Activated gamma-delta T cell treated with anti-CD3 and anti-CD28 coated beads, Interleukin-2, amount 50 U/mL, for 16 hours (primary cell): ENCODE measurements around the gene CABP2.
"Not testable (repeated sequence)": the region's sequence is repeated elsewhere in the genome, so short reads cannot be mapped to it uniquely, and the experiment has no call there.

ENCODE experiments used
- DNase-seq: peaks from one replicate; pipeline ENCODE4 v3.0.0-alpha.2; 2020; ENCODE audit warnings: low read depth

The CABP2 gene

DNA sequence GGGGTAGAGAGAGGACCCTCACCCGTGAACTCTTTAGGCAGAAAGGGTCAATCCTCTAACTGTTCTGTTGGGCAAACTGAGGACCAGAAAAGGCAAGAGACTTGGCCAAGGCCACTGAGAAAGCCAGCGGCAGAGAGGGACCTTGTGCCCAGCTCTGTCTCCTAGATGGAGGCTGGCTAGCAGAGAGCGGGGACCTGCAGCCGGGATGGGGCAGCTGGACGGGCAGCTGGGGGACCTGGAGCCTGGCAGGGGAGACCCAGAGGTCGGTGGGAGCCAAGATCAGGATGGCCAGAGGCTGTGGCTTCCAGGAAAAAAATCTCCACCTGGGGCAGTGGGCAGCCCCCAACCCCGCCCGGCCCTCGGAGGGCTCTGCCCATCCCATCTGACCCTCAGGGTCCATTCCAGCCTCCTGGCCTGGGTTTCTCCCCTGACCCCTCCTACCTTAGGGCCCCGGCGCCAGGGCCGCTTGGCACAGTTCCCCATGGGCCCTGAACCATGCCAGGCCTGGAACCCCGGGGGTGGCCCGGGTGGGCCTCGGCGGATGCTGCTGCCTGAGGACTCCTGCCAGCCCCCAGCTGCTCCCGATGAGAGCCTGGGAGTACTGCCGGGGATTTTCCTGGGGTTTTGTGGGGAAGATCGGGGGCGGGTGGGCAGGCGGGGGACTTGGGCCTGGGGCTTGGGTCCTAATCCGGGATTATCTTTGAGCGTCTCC lies at the start of gene CABP2:
Gene CABP2 (minus strand): TSS at position 603 of the 712 bp plus-strand sequence. CDS start 120 bp downstream, at position 483.
- no peak for DNase-seq

DNA sequence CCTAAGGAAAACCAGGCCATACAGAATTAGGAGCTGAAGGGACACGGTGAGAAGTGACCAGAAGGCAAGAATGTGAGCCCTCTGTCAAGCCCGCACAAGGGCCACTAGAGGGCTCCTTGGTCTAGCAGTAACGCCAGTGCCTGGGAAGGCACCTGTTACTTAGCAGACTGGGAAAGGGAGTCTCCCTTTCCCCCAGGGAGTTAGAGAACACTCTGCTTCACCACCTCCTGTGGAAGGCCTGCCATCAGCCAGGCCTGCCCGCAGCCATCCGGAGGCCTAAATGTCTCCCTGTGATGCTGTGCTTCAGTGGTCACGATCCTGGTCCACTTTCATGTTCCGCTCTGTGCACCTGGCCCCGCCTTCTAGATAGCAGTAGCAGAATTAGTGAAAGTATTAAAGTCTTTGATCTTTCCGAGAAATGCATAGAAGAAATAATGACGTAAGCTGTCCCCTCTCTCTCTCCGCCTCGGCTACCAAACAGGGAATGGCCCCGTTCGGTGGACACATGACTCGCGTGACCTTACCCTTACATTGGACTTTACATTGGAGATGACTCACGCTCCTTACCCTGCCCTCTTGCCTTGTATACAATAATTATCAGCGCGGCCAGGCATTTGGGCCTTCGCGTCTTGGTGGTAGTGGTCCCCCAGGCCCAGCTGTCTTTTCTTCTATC lies 49.6 kb upstream of the CABP2 start:
- DNase-seq, result no peak

DNA sequence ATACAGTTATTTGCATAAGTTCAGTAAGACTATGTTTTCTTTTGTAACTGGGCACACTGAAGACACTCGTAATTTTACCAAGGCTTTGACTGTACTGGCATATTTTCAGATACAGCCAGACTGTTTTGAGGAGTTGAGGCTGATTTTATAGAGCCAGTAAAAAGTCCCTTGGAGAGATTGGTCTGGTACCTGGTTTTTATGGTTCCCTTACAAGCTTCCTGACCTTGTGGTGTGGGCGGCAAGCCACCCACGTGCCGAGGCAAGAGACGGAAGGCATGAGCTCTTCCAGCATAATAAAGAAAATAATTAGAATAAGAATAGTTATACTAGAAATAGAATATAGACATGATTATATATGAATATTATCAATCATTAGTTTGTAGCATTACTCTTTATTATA lies 49.1 kb upstream of the CABP2 start:
- DNase-seq, result no peak

DNA sequence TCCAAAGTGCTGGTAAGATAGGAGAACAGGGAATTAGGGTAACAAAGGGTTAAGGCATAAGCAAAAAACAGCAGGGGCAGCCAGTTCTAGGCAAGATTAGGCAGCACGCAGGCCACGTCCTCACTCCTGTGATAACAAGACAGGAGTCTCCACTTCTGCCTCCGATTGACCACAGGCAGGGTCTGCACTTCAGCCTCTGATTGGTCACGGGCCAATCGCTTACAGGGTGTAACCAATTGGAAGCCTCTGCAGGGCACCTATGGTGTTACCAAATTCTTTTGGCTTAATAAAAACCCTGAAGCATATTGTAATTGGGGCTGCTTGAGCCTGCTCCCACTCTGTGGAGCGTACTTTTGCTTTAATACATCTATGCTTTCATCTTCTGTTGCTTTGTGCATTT lies 48.2 kb upstream of the CABP2 start:
- no peak for DNase-seq

DNA sequence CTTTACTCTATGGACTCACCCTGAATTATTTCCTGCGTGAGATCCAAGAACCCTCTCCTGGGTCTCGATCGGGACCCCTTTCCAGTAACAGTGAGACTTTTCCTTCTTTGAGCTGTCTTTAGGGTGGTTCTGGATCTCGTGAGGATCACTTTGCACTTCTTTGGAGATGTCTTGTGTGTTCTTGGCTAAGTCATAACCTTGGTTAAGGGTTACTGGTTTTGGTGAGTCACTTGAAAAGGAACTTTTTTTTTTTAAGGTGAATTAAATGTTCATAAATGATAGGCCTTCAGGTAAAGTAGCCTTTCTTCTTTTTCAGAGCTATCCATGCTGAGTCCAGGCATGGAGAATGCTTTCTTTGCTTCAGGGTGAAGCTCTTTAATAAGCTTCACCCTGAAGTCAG lies 41.0 kb upstream of the CABP2 start:
- no peak for DNase-seq

DNA sequence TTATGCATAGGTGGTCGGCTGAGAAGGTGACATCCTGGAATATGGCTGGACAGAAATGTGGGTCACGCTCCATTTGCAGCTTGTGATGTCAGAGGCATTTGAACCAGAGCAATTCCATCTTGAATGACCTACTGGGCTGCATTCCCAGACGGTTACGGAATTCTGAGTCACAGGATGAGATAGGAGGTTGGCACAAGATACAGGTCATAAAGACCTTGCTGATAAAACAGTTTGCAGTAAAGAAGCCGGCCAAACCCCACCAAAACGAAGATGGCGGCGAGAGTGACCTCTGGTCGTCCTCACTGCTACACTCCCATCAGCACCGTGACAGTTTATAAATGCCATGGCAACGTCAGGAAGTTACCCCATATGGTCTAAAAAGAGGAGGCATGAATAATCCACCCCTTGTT lies 40.5 kb upstream of the CABP2 start:
- DNase-seq, result not testable (repeated sequence)

DNA sequence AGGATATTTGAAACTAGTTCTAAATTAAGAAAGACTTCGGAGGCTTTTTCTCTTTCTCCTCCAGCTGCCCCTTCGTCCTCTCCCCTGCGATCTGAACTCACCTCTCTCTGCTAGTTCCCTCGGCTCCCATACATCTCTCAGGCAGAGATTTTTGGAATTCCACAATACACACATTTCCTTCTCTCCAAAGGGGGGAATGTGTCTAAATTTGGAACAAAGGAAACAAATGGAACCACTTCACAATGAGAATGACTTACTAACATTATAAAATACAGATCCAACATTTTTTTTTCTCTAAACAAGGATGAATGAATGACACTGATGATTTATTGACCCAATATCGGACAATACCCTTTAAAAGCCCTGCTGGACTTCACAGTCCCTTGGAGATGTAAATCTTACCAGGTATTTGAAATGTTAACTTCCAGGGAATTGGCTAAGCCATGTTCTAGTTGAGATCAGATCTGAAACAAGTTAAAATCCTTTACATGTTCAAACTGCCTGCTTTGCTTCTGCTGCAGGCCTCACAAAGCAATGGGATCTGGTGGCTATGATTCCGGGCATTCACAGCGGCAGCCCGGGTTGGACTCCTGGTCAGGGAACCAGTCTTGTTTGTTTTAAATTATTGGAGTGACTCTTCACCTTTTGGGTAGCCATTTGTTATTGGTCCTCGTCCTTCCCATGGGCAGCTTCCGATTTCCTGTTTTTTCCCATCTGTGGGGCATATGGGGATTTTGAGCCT lies 39.9 kb upstream of the CABP2 start:
- DNase-seq, result no peak

DNA sequence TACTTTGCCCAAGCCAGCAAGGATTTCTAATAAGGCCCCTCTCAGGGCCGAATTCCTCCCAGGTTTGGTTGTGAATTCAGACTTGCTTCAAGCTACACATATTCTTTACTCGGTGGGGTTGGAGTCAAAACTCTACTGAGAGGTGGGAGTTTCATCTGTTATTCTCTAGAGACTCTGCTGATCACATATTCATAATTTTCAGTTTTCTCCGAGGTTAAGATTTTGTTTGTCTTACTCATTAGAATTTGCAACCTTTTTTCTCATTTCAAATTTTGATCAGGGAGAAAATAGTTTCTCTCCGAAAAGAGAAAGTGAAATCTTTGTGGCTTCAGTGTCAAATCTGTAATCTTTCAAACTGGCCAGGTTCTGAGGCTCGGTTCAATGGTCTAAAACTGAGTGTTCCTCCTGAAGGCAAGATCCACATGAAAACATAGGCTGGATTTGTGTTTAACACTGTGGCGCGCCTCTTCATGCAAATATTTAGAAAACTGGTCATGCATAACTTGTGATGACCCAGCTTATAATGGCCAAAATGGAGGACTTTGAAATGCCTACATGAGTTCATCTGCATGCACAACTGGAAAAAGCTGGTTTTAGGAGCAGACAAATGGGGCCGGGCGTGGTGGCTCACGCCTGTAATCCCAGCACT lies 38.8 kb upstream of the CABP2 start:
- no peak for DNase-seq

DNA sequence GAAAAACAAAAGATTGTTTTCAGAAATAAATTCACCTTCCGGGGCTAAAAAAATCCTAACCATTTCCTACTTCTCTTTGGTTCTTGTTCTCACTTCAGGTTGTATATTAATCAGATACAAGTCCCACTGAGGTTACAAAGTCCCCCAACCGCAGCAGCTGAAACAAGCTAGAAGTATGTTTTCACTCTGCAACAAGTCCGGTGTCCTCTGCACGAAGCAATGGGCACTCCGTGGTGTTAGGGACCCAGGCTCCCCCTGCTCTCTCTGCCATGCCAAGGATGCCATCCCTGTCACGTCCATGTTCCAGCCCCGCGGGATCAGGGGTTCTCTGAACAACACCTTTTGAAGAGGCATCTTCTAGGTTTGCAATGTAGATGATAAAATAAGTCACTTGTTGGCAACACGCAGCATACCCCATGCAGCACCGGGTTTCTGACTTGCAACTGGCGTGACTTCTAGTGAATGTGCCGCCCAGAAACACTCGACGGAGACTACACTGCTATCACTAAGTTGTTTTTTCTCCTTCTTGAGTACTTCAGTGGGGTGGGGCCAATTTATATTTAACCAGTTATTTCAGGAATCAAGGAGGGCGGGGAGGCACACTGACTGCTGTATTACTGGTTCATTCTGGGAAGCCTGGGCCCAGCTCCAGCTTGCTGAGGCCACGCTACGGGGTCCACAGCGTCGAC lies 35.0 kb upstream of the CABP2 start:
- no peak for DNase-seq

DNA sequence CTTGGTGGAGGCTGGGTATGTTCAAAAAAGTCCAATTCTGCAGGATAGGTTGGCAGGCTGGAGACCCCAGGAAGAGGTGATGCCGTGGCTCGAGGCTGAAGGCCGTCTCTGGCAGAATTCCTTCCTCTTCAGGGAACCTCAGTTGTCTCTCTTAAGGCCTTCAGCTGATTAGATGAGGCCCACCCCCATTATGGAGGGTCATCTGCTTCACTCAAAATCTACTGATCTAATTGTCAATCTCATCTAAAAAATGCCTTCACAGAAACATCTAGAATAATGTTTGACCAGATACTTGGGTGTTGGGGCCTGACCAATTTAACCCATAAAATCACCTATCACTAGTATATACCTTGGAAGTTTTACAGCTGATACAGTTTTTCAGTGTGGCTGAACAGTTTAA lies 33.0 kb upstream of the CABP2 start:
- no peak for DNase-seq

DNA sequence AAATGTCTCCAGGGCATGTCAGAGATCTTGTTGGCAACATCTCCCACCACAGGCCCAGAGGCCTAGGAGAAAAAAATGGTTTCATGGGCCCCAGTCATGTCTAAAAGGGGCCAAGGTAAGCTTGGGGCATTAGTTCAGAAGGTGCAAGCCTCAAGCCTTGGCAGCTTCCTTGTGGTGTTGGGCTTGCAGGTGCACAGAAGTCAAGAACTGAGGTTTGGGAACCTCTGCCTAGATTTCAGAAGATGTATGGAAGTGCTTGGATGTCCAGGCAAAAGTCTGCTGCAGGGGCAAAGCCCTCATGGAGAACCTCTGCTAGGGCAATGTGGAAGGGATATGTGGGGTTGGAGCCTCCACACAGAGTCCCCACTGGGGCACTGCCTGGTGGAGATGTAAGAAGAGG lies 28.5 kb upstream of the CABP2 start:
- DNase-seq, result not testable (repeated sequence)

DNA sequence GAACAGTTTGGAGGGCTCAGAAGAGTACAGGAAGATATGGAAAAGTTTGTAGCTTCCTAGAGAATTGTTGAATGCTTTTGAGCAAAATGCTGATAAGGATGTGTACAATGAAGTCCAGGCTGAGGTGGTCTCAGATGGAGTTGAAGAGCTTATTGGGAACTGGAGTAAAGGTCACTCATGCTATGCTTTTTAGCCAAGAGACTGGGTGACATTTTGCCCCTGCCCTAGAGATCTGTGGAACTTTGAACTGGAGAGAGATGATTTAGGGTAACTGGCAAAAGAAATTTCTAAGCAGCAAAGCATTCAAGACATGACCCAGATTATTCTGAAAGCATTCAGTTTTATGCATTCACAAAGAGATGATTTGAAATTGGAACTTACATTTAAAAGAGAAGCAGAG lies 27.9 kb upstream of the CABP2 start:
- DNase-seq, result no peak

DNA sequence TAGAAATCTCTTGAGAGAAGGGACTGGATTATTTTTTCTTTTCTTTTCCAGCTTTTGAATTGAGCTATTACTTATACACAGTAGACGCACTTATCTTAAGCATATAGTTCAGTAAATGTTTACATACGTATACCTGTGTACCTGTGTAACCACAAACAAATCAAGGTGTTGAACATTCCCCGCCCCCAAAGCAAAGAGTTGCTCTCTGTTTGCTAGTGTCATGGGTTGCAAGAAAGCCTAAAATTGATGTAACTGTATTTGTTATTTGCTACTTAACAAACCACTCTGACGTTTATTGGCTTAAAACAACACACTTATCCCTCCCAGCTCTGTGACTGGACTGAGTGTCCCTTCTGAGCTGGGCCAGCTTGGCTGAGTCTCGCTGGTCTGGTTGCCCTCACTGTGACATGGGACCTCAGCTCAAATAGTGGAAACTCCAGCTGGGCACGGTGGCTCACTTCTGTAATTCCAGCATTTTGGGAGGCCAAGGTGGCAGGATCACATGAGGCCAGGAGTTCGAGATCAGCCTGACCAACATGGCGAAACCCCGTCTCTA lies 25.4 kb upstream of the CABP2 start:
- DNase-seq, result no peak

DNA sequence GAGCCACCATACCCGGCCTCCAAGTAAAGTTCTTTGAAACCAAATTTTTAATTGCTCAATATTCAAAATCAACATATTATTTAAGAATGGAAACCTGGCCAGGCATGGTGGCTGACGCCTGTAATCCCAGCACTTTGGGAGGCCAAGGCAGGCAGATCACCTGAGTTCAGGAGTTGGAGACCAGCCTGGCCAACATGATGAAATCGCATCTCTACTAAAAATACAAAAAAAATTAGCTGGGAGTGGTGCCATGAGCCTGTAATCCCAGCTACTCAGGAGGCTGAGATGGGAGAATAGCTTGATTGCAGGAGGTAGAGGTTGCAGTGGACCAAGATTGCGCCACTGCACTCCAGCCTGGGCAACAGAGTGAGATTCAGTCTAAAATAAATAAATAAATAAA lies 24.9 kb upstream of the CABP2 start:
- not testable (repeated sequence) for DNase-seq

DNA sequence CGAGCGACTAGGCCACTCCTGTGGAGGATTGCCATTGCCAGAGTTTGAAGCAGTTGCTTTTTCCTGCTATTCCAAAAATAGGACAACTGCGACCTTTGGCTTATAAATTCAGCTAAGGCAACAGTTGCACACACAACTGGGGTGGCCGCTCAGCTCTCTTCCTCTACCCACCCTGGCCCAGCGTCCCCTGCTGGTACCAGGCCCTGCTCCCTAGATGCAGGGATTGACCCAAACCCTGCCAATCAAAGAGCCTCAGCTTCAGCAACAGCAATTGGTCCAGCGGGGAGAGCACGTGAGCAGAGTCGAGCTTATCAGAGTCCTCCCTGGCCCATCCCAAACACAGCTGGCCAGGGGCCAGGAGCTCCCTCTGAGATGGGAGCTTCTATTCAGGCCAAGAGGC lies 22.0 kb upstream of the CABP2 start:
- DNase-seq, result no peak

DNA sequence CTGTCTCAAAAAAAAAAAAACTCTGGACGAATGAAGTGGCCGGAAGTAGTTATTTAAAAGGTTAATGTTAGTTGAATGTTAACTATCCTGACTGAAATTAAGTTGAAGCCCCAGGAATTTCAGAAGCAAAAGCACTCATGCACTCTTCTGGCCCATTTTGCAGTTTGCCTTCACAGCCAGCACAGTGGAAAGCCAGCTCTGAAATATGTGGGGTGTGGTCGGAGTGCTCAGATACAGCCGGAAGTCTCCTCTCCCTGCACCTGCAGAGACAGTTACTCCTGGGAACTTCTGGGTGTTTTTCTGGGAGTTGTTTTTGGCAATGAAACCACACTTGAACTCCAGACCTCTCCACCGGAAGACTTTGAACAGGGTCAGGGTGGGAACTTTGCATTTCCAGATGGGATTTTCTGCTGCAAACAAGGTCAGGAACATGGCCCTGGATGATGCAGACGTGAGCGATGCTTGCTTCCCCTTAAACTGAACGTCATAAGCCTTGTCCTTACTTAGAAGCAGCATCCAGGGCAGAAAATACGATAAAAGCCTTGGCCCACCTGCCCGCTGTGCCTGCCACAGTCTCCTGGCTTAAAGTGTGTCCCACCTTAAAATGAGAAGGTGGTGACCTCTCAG lies 21.5 kb upstream of the CABP2 start:
- no peak for DNase-seq

DNA sequence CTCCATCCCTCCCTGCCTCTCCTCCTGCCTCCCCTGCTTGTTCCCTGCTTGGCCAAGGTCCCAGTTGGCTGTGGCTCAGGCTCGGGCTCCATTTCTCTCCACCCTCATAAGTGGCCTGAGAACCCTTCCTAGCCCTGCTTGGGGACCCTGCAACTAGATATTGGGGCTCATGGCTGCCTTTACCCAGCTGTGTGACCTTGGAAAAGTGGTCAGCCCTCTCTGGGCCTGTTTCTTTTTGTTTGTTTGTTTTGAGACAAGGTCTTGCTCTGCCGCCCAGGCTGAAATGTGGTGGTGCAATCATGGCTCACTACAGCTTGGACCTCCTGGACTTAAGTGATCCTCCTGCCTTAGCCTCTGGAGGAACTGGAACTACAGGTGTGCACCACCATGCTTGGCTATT lies 20.3 kb upstream of the CABP2 start:
- no peak for DNase-seq

DNA sequence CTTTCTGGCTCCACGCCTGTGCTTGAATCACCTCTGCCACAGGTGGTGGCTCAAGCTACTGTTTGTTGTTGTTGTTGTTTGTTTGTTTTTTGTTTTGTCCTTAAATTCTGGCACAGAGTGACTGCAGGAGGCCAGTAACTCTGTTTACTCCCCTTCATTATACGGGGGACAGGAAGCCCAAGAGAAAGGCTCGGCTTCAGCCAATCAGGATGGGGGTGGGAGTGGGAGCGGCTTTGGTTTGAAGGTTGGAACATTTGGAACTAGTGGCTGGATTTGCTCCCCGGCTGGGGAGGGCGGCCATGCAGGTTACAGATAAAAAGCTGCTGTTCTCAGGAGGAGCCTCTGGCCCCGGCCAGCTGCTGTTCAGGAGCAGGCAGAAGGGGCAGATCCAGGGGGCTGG lies 19.7 kb upstream of the CABP2 start:
- DNase-seq, result no peak

DNA sequence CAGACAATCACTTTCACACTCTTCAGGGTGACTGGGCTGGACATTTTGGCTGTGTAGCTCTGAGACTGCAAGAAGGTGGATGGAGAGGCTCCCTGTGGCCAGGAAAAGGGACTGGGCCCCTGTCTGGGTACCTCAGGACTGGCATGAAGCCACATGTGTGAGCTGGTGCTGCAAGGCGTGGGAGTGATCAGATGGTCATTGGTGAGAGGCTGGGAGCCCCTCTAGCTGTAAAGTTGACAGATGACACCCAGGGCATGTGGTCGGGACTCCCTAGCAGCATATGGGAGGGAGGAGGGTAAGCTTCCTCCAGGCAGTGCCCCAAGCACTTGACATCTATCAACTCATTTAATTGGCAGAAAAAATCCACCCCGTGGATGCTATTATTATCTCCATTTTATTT lies 18.9 kb upstream of the CABP2 start:
- no peak for DNase-seq

DNA sequence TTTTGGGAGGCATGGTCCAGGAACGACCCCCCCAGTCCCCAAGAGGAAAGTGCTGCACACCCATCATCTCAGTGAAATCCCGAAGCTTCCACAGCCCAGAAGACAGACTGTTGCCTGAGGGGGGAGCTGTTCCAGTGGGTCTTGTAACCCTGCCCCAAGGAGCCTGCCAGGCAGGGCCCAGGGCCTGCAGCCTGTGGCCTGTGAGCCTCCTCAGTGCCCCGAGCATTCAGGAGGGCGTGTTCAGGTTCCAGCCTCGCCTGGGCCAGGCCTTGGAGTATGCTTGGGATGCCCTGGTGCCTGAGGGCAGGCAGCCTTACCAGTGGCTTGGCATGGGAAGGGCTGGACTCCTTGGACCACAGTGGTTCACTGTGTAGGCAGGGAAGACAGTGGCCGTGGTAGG lies 18.0 kb upstream of the CABP2 start:
- no peak for DNase-seq

DNA sequence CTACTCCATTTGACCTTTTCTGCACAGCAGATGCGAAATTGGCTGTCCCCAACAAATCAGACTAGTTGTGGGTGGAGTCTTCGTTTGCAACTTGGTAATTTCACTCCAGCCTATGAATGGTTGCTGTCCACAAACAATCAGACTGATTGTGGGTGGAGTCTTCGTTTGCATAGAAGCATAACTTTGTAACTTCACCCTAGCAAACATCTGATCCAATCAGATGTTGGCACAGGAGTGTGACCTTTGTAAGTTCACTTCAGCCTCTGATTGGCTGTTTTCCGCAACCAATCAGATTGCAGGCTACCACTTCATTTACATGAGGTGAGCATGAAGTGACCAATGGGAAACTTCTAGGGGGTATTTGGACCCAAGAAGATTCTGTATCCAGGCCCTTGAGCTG lies 16.3 kb upstream of the CABP2 start:
- no peak for DNase-seq
